HEK293 (cell line): ENCODE measurements around the gene PANK4.

Experiments used
- CTCF ChIA-PET: fragments of 350-600 bp; formaldehyde crosslinking; extraction: SDS; loops from one replicate; lab custom pipeline; 2021; ENCODE audit warnings: antibody characterized with exemption; lab: Yijun Ruan, JAX
- POLR2A ChIA-PET: fragments of 300-600 bp; formaldehyde crosslinking; extraction: SDS; loops from one replicate; lab custom pipeline; 2020; ENCODE audit warnings: antibody characterized with exemption, inconsistent platforms; lab: Yijun Ruan, JAX
- H3K27ac ChIP-seq: fragments of 200-500 bp; sonication (Bioruptor generic); 2 replicates; pipeline ENCODE4 v1.5.1; 2014; ENCODE audit warnings: low read depth, low read length, control low read depth, inconsistent platforms; ENCODE audit errors: extremely low read depth
- H3K36me3 ChIP-seq, 2 experiments: fragments of 200-500 bp in 1 of 2; sonication (Bioruptor generic) in 1 of 2; 1 replicate in 1 of 2; 2 replicates in 1 of 2; pipeline ENCODE4 v1.5.1; 2014 to 2017; ENCODE audit warnings: inconsistent platforms in 2 of 2, low read length in 2 of 2; ENCODE audit not compliant: control insufficient read depth in 2 of 2, insufficient read depth in 1 of 2
- H3K4me1 ChIP-seq: fragments of 200-500 bp; sonication (Bioruptor generic); 2 replicates; pipeline ENCODE4 v1.5.1; 2014; ENCODE audit warnings: mild to moderate bottlenecking, low read length, inconsistent platforms; ENCODE audit not compliant: control insufficient read depth, insufficient read depth
- H3K4me3 ChIP-seq: 2 replicates; pipeline ENCODE4 v1.5.1; 2011; ENCODE audit warnings: low read depth, mild to moderate bottlenecking, control low read depth, low read length, moderate library complexity
- H3K9me3 ChIP-seq: fragments of 200-500 bp; sonication (Bioruptor generic); 2 replicates; pipeline ENCODE4 v1.5.1; 2014; ENCODE audit warnings: low read depth, low read length, inconsistent platforms; ENCODE audit not compliant: control insufficient read depth, insufficient read depth
- ELK4 ChIP-seq: IDR thresholded peaks from 2 replicates; pipeline ENCODE4 v1.6.1; 2011; ENCODE audit warnings: mild to moderate bottlenecking, low read depth, low read length, borderline replicate concordance
- GLI4 ChIP-seq: fragments of 450-650 bp; formaldehyde crosslinking; IDR thresholded peaks from 2 replicates; pipeline ENCODE4 v1.5.1; 2016; ENCODE audit warnings: missing biosample characterization, missing genetic modification characterization
- KLF1 ChIP-seq: fragments of 450-650 bp; formaldehyde crosslinking; IDR thresholded peaks from 2 replicates; pipeline ENCODE4 v1.5.1; 2016; ENCODE audit warnings: missing biosample characterization, missing genetic modification characterization
- KLF10 ChIP-seq: fragments of 450-650 bp; IDR thresholded peaks from 2 replicates; pipeline ENCODE4 v1.5.1; 2018; ENCODE audit warnings: missing biosample characterization, mild to moderate bottlenecking, missing genetic modification characterization
- OSR2 ChIP-seq: fragments of 450-650 bp; formaldehyde crosslinking; IDR thresholded peaks from 2 replicates; pipeline ENCODE4 v1.5.1; 2016; ENCODE audit warnings: missing biosample characterization, missing genetic modification characterization
- PRDM4 ChIP-seq: fragments of 450-650 bp; formaldehyde crosslinking; IDR thresholded peaks from 2 replicates; pipeline ENCODE4 v1.5.1; 2017; ENCODE audit warnings: missing biosample characterization, missing genetic modification characterization
- SCRT1 ChIP-seq: fragments of 450-650 bp; formaldehyde crosslinking; IDR thresholded peaks from 2 replicates; pipeline ENCODE4 v1.5.1; 2016; ENCODE audit warnings: missing biosample characterization, missing genetic modification characterization, borderline replicate concordance
- SP2 ChIP-seq: fragments of 450-650 bp; formaldehyde crosslinking; IDR thresholded peaks from 2 replicates; pipeline ENCODE4 v1.5.1; 2016; ENCODE audit warnings: missing biosample characterization, missing genetic modification characterization
- WT1 ChIP-seq: fragments of 450-650 bp; formaldehyde crosslinking; IDR thresholded peaks from 2 replicates; pipeline ENCODE4 v1.5.1; 2016; ENCODE audit warnings: missing biosample characterization, missing genetic modification characterization
- ZBTB1 ChIP-seq: fragments of 450-650 bp; formaldehyde crosslinking; IDR thresholded peaks from 2 replicates; pipeline ENCODE4 v1.5.1; 2016; ENCODE audit warnings: missing biosample characterization, missing genetic modification characterization
- ZNF112 ChIP-seq: fragments of 450-650 bp; formaldehyde crosslinking; IDR thresholded peaks from 2 replicates; pipeline ENCODE4 v1.5.0; 2017; ENCODE audit warnings: missing biosample characterization, missing genetic modification characterization
- ZNF175 ChIP-seq: fragments of 450-650 bp; formaldehyde crosslinking; IDR thresholded peaks from 2 replicates; pipeline ENCODE4 v1.5.1; 2016; ENCODE audit warnings: missing biosample characterization, missing genetic modification characterization
- ZNF211 ChIP-seq: fragments of 450-650 bp; formaldehyde crosslinking; IDR thresholded peaks from 2 replicates; pipeline ENCODE4 v1.5.1; 2016; ENCODE audit warnings: low read depth, missing biosample characterization, missing genetic modification characterization
- ZNF292 ChIP-seq: fragments of 450-650 bp; formaldehyde crosslinking; IDR thresholded peaks from 2 replicates; pipeline ENCODE4 v1.5.1; 2016; ENCODE audit warnings: low read depth, missing biosample characterization, missing genetic modification characterization, borderline replicate concordance
- ZNF302 ChIP-seq: fragments of 450-650 bp; formaldehyde crosslinking; IDR thresholded peaks from 2 replicates; pipeline ENCODE4 v1.5.1; 2016; ENCODE audit warnings: missing biosample characterization, missing genetic modification characterization, low read depth
- ZNF404 ChIP-seq: fragments of 450-650 bp; formaldehyde crosslinking; IDR thresholded peaks from 2 replicates; pipeline ENCODE4 v1.5.1; 2017; ENCODE audit warnings: missing biosample characterization, missing genetic modification characterization
- ZNF549 ChIP-seq: fragments of 450-650 bp; IDR thresholded peaks from 2 replicates; pipeline ENCODE4 v1.5.1; 2018; ENCODE audit warnings: missing biosample characterization, missing genetic modification characterization, mild to moderate bottlenecking, inconsistent platforms, moderate library complexity
- ZNF623 ChIP-seq: fragments of 450-650 bp; formaldehyde crosslinking; IDR thresholded peaks from 2 replicates; pipeline ENCODE4 v1.5.1; 2016; ENCODE audit warnings: missing biosample characterization, missing genetic modification characterization
- ZNF670 ChIP-seq: fragments of 450-650 bp; formaldehyde crosslinking; IDR thresholded peaks from 2 replicates; pipeline ENCODE4 v1.5.1; 2016; ENCODE audit warnings: missing biosample characterization, missing genetic modification characterization, low read depth
- TF ChIP-seq, protein P1 (sequence below): fragments of 450-650 bp; IDR thresholded peaks from 2 replicates; pipeline ENCODE4 v1.5.1; 2018; ENCODE audit warnings: missing biosample characterization, missing genetic modification characterization
- TF ChIP-seq, protein P2 (sequence below): fragments of 450-650 bp; formaldehyde crosslinking; IDR thresholded peaks from 2 replicates; pipeline ENCODE4 v1.5.1; 2017; ENCODE audit warnings: missing biosample characterization, missing genetic modification characterization
- TF ChIP-seq, protein P3 (sequence below): sonication (generic); formaldehyde crosslinking; IDR thresholded peaks from 2 replicates; pipeline ENCODE4 v1.8.1; 2022; ENCODE audit warnings: mild to moderate bottlenecking, moderate library complexity, missing genetic modification reagents
- TF ChIP-seq, protein P4 (sequence below): fragments of 450-650 bp; formaldehyde crosslinking; IDR thresholded peaks from 2 replicates; pipeline ENCODE4 v1.5.1; 2017; ENCODE audit warnings: missing biosample characterization, mild to moderate bottlenecking, missing genetic modification characterization, moderate library complexity
- TF ChIP-seq, protein P5 (sequence below): fragments of 450-650 bp; formaldehyde crosslinking; IDR thresholded peaks from 2 replicates; pipeline ENCODE4 v1.5.1; 2017; ENCODE audit warnings: missing biosample characterization, missing genetic modification characterization
- TF ChIP-seq, protein P6 (sequence below): fragments of 450-650 bp; IDR thresholded peaks from 2 replicates; pipeline ENCODE4 v1.5.1; 2018; ENCODE audit warnings: missing biosample characterization, mild to moderate bottlenecking, missing genetic modification characterization

Gene PANK4

GRCh38 chr1:2545754-2546514, 19.5 kb upstream of the PANK4 start:
- Histone ChIP-seq H3K9me3 (no peaks in the 10 kb centered on the region), H3K36me3 (no peaks in the 10 kb centered on the region), H3K4me3 (peak overlapping the region; percentile 41), H3K4me1 (peaks cover 6% of the 10 kb centered on the region), H3K27ac (peak overlapping the region; percentile 73; the same call in 1 of the 2 replicates)
- ChIA-PET POLR2A (interaction anchor here (0.6 to 2.9 kb wide), 18 partner anchors 10 to 641 kb away, joined by 3 to 33 read pairs (median 4); partner anchors contain the start of genes MORN1, PANK4, PEX10 and RER1), CTCF (interaction anchor here (0.6 to 3.8 kb wide), 4 partner anchors 21 to 139 kb away, joined by 3 to 31 read pairs (median 12); partner anchors contain the start of gene PANK4)
- TF ChIP-seq ZNF404 (tag by site-specific recombination): no peak
- TF ChIP-seq ZNF623 (tag by site-specific recombination): no peak
- TF ChIP-seq, protein P1, sequence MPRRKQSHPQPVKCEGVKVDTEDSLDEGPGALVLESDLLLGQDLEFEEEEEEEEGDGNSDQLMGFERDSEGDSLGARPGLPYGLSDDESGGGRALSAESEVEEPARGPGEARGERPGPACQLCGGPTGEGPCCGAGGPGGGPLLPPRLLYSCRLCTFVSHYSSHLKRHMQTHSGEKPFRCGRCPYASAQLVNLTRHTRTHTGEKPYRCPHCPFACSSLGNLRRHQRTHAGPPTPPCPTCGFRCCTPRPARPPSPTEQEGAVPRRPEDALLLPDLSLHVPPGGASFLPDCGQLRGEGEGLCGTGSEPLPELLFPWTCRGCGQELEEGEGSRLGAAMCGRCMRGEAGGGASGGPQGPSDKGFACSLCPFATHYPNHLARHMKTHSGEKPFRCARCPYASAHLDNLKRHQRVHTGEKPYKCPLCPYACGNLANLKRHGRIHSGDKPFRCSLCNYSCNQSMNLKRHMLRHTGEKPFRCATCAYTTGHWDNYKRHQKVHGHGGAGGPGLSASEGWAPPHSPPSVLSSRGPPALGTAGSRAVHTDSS (tag by site-specific recombination): no peak
- no peak for TF ChIP-seq PRDM4 (tag by site-specific recombination)
- TF ChIP-seq ZNF175 (tag by site-specific recombination): no peak
- no peak for TF ChIP-seq WT1 (tag by site-specific recombination)
- no peak for TF ChIP-seq KLF1
- TF ChIP-seq KLF10 (tag by site-specific recombination): peak; percentile 53; the same call in 1 of the 2 replicates
- no peak for TF ChIP-seq ZNF112 (tag by site-specific recombination)
- no peak for TF ChIP-seq SCRT1 (tag by site-specific recombination)
- TF ChIP-seq ZNF292: no peak
- no peak for TF ChIP-seq ZNF211 (tag by site-specific recombination)
- TF ChIP-seq, protein P2, sequence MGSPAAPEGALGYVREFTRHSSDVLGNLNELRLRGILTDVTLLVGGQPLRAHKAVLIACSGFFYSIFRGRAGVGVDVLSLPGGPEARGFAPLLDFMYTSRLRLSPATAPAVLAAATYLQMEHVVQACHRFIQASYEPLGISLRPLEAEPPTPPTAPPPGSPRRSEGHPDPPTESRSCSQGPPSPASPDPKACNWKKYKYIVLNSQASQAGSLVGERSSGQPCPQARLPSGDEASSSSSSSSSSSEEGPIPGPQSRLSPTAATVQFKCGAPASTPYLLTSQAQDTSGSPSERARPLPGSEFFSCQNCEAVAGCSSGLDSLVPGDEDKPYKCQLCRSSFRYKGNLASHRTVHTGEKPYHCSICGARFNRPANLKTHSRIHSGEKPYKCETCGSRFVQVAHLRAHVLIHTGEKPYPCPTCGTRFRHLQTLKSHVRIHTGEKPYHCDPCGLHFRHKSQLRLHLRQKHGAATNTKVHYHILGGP: no peak
- TF ChIP-seq, protein P3, sequence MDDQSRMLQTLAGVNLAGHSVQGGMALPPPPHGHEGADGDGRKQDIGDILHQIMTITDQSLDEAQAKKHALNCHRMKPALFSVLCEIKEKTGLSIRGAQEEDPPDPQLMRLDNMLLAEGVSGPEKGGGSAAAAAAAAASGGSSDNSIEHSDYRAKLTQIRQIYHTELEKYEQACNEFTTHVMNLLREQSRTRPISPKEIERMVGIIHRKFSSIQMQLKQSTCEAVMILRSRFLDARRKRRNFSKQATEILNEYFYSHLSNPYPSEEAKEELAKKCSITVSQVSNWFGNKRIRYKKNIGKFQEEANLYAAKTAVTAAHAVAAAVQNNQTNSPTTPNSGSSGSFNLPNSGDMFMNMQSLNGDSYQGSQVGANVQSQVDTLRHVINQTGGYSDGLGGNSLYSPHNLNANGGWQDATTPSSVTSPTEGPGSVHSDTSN (CRISPR knock-in tag): 0 out of 2 replicates have a peak, but pooled peaks have one; percentile 49
- TF ChIP-seq ZBTB1 (tag by site-specific recombination): no peak
- no peak for TF ChIP-seq ELK4
- TF ChIP-seq ZNF302 (tag by site-specific recombination): no peak
- TF ChIP-seq, protein P4, sequence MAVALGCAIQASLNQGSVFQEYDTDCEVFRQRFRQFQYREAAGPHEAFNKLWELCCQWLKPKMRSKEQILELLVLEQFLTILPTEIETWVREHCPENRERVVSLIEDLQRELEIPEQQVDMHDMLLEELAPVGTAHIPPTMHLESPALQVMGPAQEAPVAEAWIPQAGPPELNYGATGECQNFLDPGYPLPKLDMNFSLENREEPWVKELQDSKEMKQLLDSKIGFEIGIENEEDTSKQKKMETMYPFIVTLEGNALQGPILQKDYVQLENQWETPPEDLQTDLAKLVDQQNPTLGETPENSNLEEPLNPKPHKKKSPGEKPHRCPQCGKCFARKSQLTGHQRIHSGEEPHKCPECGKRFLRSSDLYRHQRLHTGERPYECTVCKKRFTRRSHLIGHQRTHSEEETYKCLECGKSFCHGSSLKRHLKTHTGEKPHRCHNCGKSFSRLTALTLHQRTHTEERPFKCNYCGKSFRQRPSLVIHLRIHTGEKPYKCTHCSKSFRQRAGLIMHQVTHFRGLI (tag by site-specific recombination): no peak
- TF ChIP-seq, protein P5, sequence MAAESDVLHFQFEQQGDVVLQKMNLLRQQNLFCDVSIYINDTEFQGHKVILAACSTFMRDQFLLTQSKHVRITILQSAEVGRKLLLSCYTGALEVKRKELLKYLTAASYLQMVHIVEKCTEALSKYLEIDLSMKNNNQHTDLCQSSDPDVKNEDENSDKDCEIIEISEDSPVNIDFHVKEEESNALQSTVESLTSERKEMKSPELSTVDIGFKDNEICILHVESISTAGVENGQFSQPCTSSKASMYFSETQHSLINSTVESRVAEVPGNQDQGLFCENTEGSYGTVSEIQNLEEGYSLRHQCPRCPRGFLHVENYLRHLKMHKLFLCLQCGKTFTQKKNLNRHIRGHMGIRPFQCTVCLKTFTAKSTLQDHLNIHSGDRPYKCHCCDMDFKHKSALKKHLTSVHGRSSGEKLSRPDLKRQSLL: no peak
- TF ChIP-seq SP2: peak; percentile 51
- no peak for TF ChIP-seq GLI4 (tag by site-specific recombination)
- TF ChIP-seq, protein P6, sequence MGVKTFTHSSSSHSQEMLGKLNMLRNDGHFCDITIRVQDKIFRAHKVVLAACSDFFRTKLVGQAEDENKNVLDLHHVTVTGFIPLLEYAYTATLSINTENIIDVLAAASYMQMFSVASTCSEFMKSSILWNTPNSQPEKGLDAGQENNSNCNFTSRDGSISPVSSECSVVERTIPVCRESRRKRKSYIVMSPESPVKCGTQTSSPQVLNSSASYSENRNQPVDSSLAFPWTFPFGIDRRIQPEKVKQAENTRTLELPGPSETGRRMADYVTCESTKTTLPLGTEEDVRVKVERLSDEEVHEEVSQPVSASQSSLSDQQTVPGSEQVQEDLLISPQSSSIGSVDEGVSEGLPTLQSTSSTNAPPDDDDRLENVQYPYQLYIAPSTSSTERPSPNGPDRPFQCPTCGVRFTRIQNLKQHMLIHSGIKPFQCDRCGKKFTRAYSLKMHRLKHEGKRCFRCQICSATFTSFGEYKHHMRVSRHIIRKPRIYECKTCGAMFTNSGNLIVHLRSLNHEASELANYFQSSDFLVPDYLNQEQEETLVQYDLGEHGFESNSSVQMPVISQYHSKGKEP (tag by site-specific recombination): peak; percentile 14; the same call in 1 of the 2 replicates
- TF ChIP-seq ZNF670 (tag by site-specific recombination): no peak
- no peak for TF ChIP-seq OSR2 (tag by site-specific recombination)
- TF ChIP-seq ZNF549 (tag by site-specific recombination): no peak
